KMS-11 (cell line): ENCODE data around the gene RGS9.
"Not testable (repeated sequence)": the region's sequence is repeated elsewhere in the genome, so short reads cannot be mapped to it uniquely, and the experiment has no call there.

Experiments
- H2AFZ ChIP-seq: fragments of 200-600 bp; sonication (generic); 2 replicates; pipeline ENCODE4 v1.6.1; 2016; ENCODE audit warnings: antibody characterized with exemption, mixed run types, low read depth
- H3K27ac ChIP-seq: fragments of 200-600 bp; sonication (generic); 2 replicates; pipeline ENCODE4 v1.6.1; 2016; ENCODE audit warnings: mild to moderate bottlenecking, mixed run types
- H3K27me3 ChIP-seq: fragments of 200-600 bp; sonication (generic); 2 replicates; pipeline ENCODE4 v1.6.1; 2017; ENCODE audit warnings: mild to moderate bottlenecking, low read depth, mixed run types, moderate library complexity; ENCODE audit not compliant: insufficient read depth
- H3K36me3 ChIP-seq: fragments of 200-600 bp; sonication (generic); 2 replicates; pipeline ENCODE4 v1.6.1; 2017; ENCODE audit warnings: mild to moderate bottlenecking, mixed run types; ENCODE audit not compliant: insufficient read depth
- H3K4me1 ChIP-seq: fragments of 200-600 bp; sonication (generic); 2 replicates; pipeline ENCODE4 v1.6.1; 2016; ENCODE audit warnings: mild to moderate bottlenecking, low read depth, mixed run types; ENCODE audit not compliant: poor library complexity, severe bottlenecking
- H3K4me2 ChIP-seq: fragments of 200-600 bp; sonication (generic); 2 replicates; pipeline ENCODE4 v1.7.0; 2016; ENCODE audit warnings: mild to moderate bottlenecking, mixed run types
- H3K4me3 ChIP-seq: fragments of 200-600 bp; sonication (generic); IDR thresholded peaks from 2 replicates; pipeline ENCODE4 v1.6.1; 2017; ENCODE audit warnings: low read depth, low read length, mixed read lengths; ENCODE audit not compliant: insufficient read depth
- H3K79me2 ChIP-seq: fragments of 200-600 bp; sonication (generic); 2 replicates; pipeline ENCODE4 v1.6.1; 2016; ENCODE audit warnings: low read depth, mixed run types; ENCODE audit not compliant: insufficient read depth
- H3K9ac ChIP-seq: fragments of 200-600 bp; sonication (generic); 2 replicates; pipeline ENCODE4 v1.6.1; 2016; ENCODE audit warnings: mild to moderate bottlenecking, mixed run types
- H4K20me1 ChIP-seq: fragments of 200-600 bp; sonication (generic); 2 replicates; pipeline ENCODE4 v1.6.1; 2016; ENCODE audit warnings: mild to moderate bottlenecking, mixed run types; ENCODE audit not compliant: insufficient read depth
- TF ChIP-seq, protein P1 (sequence below): fragments of 200-600 bp; sonication (generic); conservative IDR thresholded peaks from 2 replicates; pipeline ENCODE4 v1.6.1; 2017; ENCODE audit warnings: low read depth, mild to moderate bottlenecking, antibody characterized with exemption, low read length, moderate library complexity, mixed read lengths

RGS9 gene

DNA sequence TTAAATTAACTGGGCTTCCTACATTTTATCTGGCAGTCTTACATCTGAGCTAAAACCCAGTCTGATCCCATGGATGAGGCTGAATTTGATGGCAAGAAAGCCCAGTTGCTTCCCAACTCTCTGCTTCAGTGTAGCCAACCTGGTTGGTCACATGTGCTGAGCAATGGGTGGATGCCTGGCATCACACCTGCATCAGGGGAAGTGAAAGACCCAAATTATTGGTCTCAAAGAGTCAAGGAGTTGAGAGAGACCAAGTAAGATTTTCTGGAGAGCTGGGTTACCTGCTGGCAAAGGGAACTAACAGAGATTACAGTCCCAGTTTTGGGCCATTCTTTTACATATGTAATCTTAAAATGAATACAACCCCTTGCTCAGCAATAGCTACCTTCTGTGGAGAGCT lies 38.8 kb downstream of the RGS9 start:
- H3K9ac ChIP-seq, result no peak overlapping the region
- H3K27ac ChIP-seq, result no peak overlapping the region
- H3K79me2 ChIP-seq, result no peaks in the 10 kb centered on the region
- TF ChIP-seq, protein P1, sequence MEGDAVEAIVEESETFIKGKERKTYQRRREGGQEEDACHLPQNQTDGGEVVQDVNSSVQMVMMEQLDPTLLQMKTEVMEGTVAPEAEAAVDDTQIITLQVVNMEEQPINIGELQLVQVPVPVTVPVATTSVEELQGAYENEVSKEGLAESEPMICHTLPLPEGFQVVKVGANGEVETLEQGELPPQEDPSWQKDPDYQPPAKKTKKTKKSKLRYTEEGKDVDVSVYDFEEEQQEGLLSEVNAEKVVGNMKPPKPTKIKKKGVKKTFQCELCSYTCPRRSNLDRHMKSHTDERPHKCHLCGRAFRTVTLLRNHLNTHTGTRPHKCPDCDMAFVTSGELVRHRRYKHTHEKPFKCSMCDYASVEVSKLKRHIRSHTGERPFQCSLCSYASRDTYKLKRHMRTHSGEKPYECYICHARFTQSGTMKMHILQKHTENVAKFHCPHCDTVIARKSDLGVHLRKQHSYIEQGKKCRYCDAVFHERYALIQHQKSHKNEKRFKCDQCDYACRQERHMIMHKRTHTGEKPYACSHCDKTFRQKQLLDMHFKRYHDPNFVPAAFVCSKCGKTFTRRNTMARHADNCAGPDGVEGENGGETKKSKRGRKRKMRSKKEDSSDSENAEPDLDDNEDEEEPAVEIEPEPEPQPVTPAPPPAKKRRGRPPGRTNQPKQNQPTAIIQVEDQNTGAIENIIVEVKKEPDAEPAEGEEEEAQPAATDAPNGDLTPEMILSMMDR, result no peak
- H2AFZ ChIP-seq, result no peak overlapping the region
- no peak overlapping the region for H3K4me2 ChIP-seq
- H4K20me1 ChIP-seq, result no peaks in the 10 kb centered on the region
- H3K27me3 ChIP-seq, result no peaks in the 10 kb centered on the region
- no peak overlapping the region for H3K4me3 ChIP-seq
- no peaks in the 10 kb centered on the region for H3K4me1 ChIP-seq
- no peaks in the 10 kb centered on the region for H3K36me3 ChIP-seq

DNA sequence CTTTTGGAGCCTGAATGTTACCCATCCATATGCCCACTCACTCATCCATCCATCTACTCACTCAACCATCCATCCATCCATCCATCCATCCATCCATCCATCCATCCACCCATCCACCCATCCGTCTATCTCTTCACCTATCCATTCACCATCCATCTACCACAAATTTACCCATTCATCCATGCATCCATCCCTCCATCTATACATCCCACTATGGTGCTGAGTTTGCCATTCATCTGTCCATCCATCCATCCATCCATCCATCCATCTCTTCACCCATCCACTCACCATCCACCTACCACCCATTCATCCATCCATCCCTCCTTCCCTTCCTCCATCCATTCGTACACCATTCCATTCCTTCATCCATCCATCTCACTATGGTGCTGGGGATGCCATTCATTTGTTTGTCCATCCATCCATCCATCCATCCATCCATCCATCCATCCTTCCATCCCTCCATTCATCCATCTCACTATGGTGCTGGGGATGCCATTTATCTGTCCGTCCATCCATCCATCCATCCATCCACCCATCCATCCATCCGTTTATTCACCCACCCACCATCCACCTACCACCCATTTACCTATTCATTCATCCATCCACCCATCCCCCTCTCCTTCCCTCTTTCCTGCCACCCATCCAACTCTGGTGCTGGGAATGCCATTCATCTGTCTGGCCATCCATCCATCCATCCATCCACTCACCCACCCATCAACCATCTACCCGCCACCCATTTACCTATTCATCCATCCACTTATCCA lies 39.7 kb downstream of the RGS9 start:
- no peak overlapping the region for H3K27ac ChIP-seq
- H3K27me3 ChIP-seq, result no peaks in the 10 kb centered on the region
- H3K79me2 ChIP-seq, result no peaks in the 10 kb centered on the region
- H3K4me3 ChIP-seq, result no peak overlapping the region
- H3K4me2 ChIP-seq, result no peak overlapping the region
- H2AFZ ChIP-seq, result no peak overlapping the region
- H3K36me3 ChIP-seq, result no peaks in the 10 kb centered on the region
- TF ChIP-seq, protein P1, result no peak
- H4K20me1 ChIP-seq, result no peaks in the 10 kb centered on the region
- no peak overlapping the region for H3K9ac ChIP-seq
- H3K4me1 ChIP-seq, result no peaks in the 10 kb centered on the region

DNA sequence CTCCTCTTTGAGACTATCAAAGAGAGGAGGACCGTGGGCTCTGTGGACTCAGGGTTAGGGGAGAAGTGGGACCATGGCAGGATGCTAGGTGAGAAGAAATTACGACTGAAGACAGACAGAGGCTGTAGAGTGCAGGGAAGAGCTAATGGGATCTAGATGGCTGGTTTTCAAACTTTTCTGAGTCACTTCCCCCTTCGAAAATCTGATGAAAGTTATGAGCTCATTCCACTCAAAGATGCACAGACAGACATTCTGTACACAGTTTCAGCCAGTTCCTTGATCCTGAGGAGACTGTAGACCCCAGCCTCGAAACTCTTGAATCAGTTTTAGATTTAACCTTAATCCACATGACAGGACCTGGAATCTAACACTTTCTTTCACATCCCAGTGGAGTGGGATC lies 40.7 kb downstream of the RGS9 start:
- H3K36me3 ChIP-seq, result no peaks in the 10 kb centered on the region
- no peaks in the 10 kb centered on the region for H3K27me3 ChIP-seq
- no peaks in the 10 kb centered on the region for H3K4me1 ChIP-seq
- H3K4me3 ChIP-seq, result no peak overlapping the region
- no peak overlapping the region for H3K9ac ChIP-seq
- no peak overlapping the region for H2AFZ ChIP-seq
- TF ChIP-seq, protein P1, result no peak
- no peak overlapping the region for H3K4me2 ChIP-seq
- no peaks in the 10 kb centered on the region for H3K79me2 ChIP-seq
- no peak overlapping the region for H3K27ac ChIP-seq
- H4K20me1 ChIP-seq, result no peaks in the 10 kb centered on the region

DNA sequence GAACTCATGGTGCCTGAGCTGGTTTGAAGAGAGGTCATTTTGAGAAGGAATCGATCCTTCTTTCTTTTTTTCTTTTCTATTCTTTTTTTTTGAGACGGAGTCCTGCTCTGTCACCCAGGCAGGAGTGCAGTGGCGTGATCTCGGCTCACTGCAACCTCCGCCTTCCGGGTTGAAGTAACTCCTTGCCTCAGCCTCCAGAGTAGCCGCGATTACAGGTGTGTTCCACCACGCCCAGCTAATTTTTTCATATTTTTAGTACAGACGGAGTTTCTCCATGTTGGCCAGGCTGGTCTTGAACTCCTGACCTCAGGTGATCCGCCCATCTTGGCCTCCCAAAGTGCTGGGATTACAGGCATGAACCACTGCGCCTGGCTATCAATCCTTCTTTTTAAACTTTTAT lies 43.1 kb downstream of the RGS9 start:
- not testable (repeated sequence) for H2AFZ ChIP-seq, H3K27me3 ChIP-seq, H3K36me3 ChIP-seq, H3K9ac ChIP-seq, H3K4me2 ChIP-seq, H3K79me2 ChIP-seq, H3K27ac ChIP-seq, H3K4me1 ChIP-seq, H3K4me3 ChIP-seq, H4K20me1 ChIP-seq

DNA sequence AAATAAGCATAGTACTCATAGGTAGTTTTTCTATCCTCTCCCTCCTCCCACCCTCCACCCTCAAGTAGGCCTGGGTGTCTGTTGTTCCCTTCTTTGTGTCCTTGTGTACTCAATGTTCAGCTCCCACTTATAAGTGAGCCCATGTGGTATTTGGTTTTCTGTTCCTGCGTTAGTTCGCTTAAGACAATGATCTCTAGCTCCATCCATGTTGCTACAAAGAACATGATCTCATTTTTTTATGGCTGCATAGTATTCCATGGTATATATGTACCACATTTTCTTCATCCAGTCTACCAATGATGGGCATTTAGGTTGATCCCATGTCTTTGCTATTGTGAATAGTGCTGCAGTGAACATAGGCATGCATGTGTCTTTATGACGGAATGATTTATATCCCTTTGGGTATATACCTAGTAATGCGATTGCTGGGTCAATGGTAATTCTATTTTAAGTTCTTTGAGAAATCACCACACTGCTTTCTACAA lies 43.6 kb downstream of the RGS9 start:
- H3K27me3 ChIP-seq, H3K4me2 ChIP-seq, H2AFZ ChIP-seq, H3K36me3 ChIP-seq, H3K9ac ChIP-seq, H3K4me3 ChIP-seq, H3K79me2 ChIP-seq, H3K4me1 ChIP-seq, H4K20me1 ChIP-seq, H3K27ac ChIP-seq: not testable (repeated sequence)
